AG20443 (cell line): ENCODE data around the gene MICAL3.

ENCODE experiments used
- DNase-seq: peaks from one replicate; pipeline ENCODE4 v3.0.0; 2012; ENCODE audit warnings: low spot score, mixed read lengths

Gene MICAL3

GRCh38 chr22:17930455-17931313 lies 93.7 kb downstream of the MICAL3 start:
- DNase-seq = no peak

GRCh38 chr22:17929909-17930308 lies 94.5 kb downstream of the MICAL3 start:
- DNase-seq = no peak

GRCh38 chr22:17928391-17928790 lies 96.0 kb downstream of the MICAL3 start:
- no peak for DNase-seq

GRCh38 chr22:17927062-17927461 lies 97.3 kb downstream of the MICAL3 start:
- no peak for DNase-seq

GRCh38 chr22:17926516-17926915 lies 97.8 kb downstream of the MICAL3 start:
- no peak for DNase-seq

GRCh38 chr22:17925431-17925841 lies 98.9 kb downstream of the MICAL3 start:
- no peak for DNase-seq

- DNase-seq = no peak
Measured at GRCh38 chr22:17924735-17925364, 99.5 kb downstream of the MICAL3 start.

GRCh38 chr22:17924076-17924475 lies 100.3 kb downstream of the MICAL3 start:
- DNase-seq = no peak

GRCh38 chr22:17922925-17923903 lies 101.1 kb downstream of the MICAL3 start:
- DNase-seq = peak; percentile 76

GRCh38 chr22:17921871-17922821 lies 102.2 kb downstream of the MICAL3 start:
- no peak for DNase-seq

- no peak for DNase-seq
Measured at GRCh38 chr22:17920992-17921650, 103.2 kb downstream of the MICAL3 start.

GRCh38 chr22:17920145-17920605 lies 104.2 kb downstream of the MICAL3 start:
- DNase-seq = peak; percentile 49

GRCh38 chr22:17919276-17920144 lies 104.9 kb downstream of the MICAL3 start:
- no peak for DNase-seq

- DNase-seq = peak; percentile 63
Measured at GRCh38 chr22:17918840-17919239, 105.5 kb downstream of the MICAL3 start.

GRCh38 chr22:17917490-17917983 lies 106.8 kb downstream of the MICAL3 start:
- DNase-seq = no peak

- DNase-seq = no peak
Measured at GRCh38 chr22:17916226-17916889, 108.0 kb downstream of the MICAL3 start.

- DNase-seq = no peak
Measured at GRCh38 chr22:17915676-17916075, 108.7 kb downstream of the MICAL3 start.

GRCh38 chr22:17915188-17915587 lies 109.2 kb downstream of the MICAL3 start:
- DNase-seq = no peak

GRCh38 chr22:17914474-17914873 lies 109.9 kb downstream of the MICAL3 start:
- DNase-seq = no peak
